ENCODE results near the gene TCF4.

Gene TCF4

GRCh38 chr18:55404136-55404830 lies 183.7 kb downstream of the TCF4 start:
- no peak for DNase-seq

GRCh38 chr18:55403421-55403949 lies 184.5 kb downstream of the TCF4 start:
- DNase-seq: no peak

GRCh38 chr18:55402731-55403405 lies 185.1 kb downstream of the TCF4 start:
- no peak for DNase-seq

GRCh38 chr18:55401638-55402191 lies 186.3 kb downstream of the TCF4 start:
- no peak for DNase-seq

GRCh38 chr18:55400590-55401541 lies 187.1 kb downstream of the TCF4 start:
- no peak for DNase-seq

GRCh38 chr18:55400081-55400480 lies 187.9 kb downstream of the TCF4 start:
- no peak for DNase-seq

- DNase-seq: no peak
Measured at GRCh38 chr18:55398858-55399257, 189.1 kb downstream of the TCF4 start.

- no peak for DNase-seq
Measured at GRCh38 chr18:55396979-55397378, 191.0 kb downstream of the TCF4 start.

- no peak for DNase-seq
Measured at GRCh38 chr18:55396267-55396905, 191.6 kb downstream of the TCF4 start.

- DNase-seq: no peak
Measured at GRCh38 chr18:55395799-55396198, 192.2 kb downstream of the TCF4 start.

GRCh38 chr18:55390898-55391297 lies 197.1 kb downstream of the TCF4 start:
- no peak for DNase-seq

GRCh38 chr18:55387139-55387984 lies 200.6 kb downstream of the TCF4 start:
- no peak for DNase-seq

- no peak for DNase-seq
Measured at GRCh38 chr18:55386545-55386944, 201.4 kb downstream of the TCF4 start.

GRCh38 chr18:55385770-55386169 lies 202.2 kb downstream of the TCF4 start:
- DNase-seq: no peak

GRCh38 chr18:55384551-55385275 lies 203.3 kb downstream of the TCF4 start:
- DNase-seq: no peak

- no peak for DNase-seq
Measured at GRCh38 chr18:55384115-55384514, 203.9 kb downstream of the TCF4 start.

- no peak for DNase-seq
Measured at GRCh38 chr18:55382277-55382805, 205.7 kb downstream of the TCF4 start.

GRCh38 chr18:55381277-55381676 lies 206.7 kb downstream of the TCF4 start:
- DNase-seq: no peak

GRCh38 chr18:55380589-55380988 lies 207.4 kb downstream of the TCF4 start:
- no peak for DNase-seq

GRCh38 chr18:55376387-55376786 lies 211.6 kb downstream of the TCF4 start:
- DNase-seq: no peak

Data from NCI-H510A treated with DMSO at 0.1 percent for 48 hours (cell line).